Measurements from ENCODE around the gene SUSD4. TPM values are rescaled to one million over a fixed set of nuclear protein-coding genes. Genes with fewer than 3 reads are reported as not detected.

The SUSD4 gene
- total and polyA plus RNA-seq, 2 donors (not counting 3 experiments of a cell fraction or from before 2014, with no cell fraction given), result not detected

- H3K27ac ChIP-seq (ENCODE audit: insufficient read depth, low read depth, low read length), result no peak overlapping the region
- no peaks in the 10 kb centered on the region for H3K36me3 ChIP-seq (ENCODE audit: control insufficient read depth in 2 of 2, extremely low read depth in 1 of 2, insufficient read depth in 2 of 2, low read length in 2 of 2)
- no peaks in the 10 kb centered on the region for H3K9me3 ChIP-seq (replicated peaks; ENCODE audit: control insufficient read depth, insufficient read depth, low read length)
- intact Hi-C loops (cut with micrococcal nuclease), result no loop called here
- no peaks in the 10 kb centered on the region for H3K27me3 ChIP-seq (ENCODE audit: control insufficient read depth in 2 of 2, insufficient read depth in 2 of 2, low read length in 2 of 2)
- CTCF ChIA-PET, result interaction anchor here (1.0 to 1.5 kb wide), 2 partner anchors 11 to 217 kb away, joined by 3 to 7 read pairs; no protein-coding TSS in a partner anchor
- no peaks in the 10 kb centered on the region for H3K4me1 ChIP-seq (ENCODE audit: control insufficient read depth, extremely low read depth, insufficient read depth, low read length)
- DNase-seq (ENCODE audit: low read depth, low spot score) (no peak), FAIRE-seq (no peak)
- no peak overlapping the region for H3K4me3 ChIP-seq (replicated peaks in 1 of 3; ENCODE audit: insufficient read depth in 1 of 3, low read depth in 1 of 3, low read length in 3 of 3)
- no peak overlapping the region for H3K9ac ChIP-seq (replicated peaks; ENCODE audit: extremely low read depth, insufficient read depth, low read length)
- H3K4me2 ChIP-seq (ENCODE audit: insufficient read depth, low read length), result no peak overlapping the region
- no peak for TF ChIP-seq POLR2A (IDR thresholded peaks at IDR 0.05; ENCODE audit: low read depth, low read length)
- TF ChIP-seq CTCF (IDR thresholded peaks at IDR 0.05; ENCODE audit: extremely low read depth in 1 of 2, insufficient read depth in 1 of 2, low read depth in 1 of 2, low read length in 2 of 2), result no peak
- no peak for TF ChIP-seq JUN (IDR thresholded peaks at IDR 0.05; ENCODE audit: borderline replicate concordance, insufficient read depth, insufficient read length, low read depth)
- no peak for TF ChIP-seq EZH2 (IDR thresholded peaks at IDR 0.05; ENCODE audit: borderline replicate concordance, low read depth, low read length, severe bottlenecking)
- no peak for TF ChIP-seq POLR2AphosphoS5 (IDR thresholded peaks at IDR 0.05; ENCODE audit: insufficient read depth, low read depth, low read length)
- TF ChIP-seq MYC (IDR thresholded peaks at IDR 0.05; ENCODE audit: low read depth, low read length), result no peak
- no peak for TF ChIP-seq GATA2 (IDR thresholded peaks at IDR 0.05; ENCODE audit: insufficient read depth, insufficient read length, low read depth, low read length)
- TF ChIP-seq FOS (IDR thresholded peaks at IDR 0.05; ENCODE audit: borderline replicate concordance, insufficient read depth, low read length), result no peak
- TF ChIP-seq MAX (IDR thresholded peaks at IDR 0.05; ENCODE audit: insufficient read depth, insufficient read length), result no peak
- no TSS peak for BruUV-seq (replicated peaks)
- H3K79me2 ChIP-seq (ENCODE audit: control insufficient read depth, insufficient read depth, low read length), result no peaks in the 10 kb centered on the region
- no peak overlapping the region for H2AFZ ChIP-seq (ENCODE audit: low read depth, low read length)
- dilution Hi-C loops (cut with MboI; ENCODE audit: extremely low pct_ligation_motif_present, low sequenced_read_pairs), result no loop called here
- POLR2A ChIA-PET, result no interaction called here
- H3K9me1 ChIP-seq (replicated peaks; ENCODE audit: control insufficient read depth, extremely low read depth, insufficient read depth, low read length), result no peaks in the 10 kb centered on the region
- H4K20me1 ChIP-seq (replicated peaks; ENCODE audit: control insufficient read depth, extremely low read depth, insufficient read depth, low read length), result no peaks in the 10 kb centered on the region
Measured at GRCh38 chr1:223350361-223350908, 13.5 kb downstream of the SUSD4 start.
